Gastroesophageal sphincter (tissue), 3 donors: ENCODE measurements around the gene SPC25.

Experiments used
- CTCF ChIP-seq, 4 experiments: fragments of 200-600 bp in 2 of 4; fragments of 450-650 bp in 2 of 4; sonication (generic) in 1 of 4; IDR thresholded peaks; one replicate each; pipeline ENCODE4 v1.5.1; 2017 to 2019; ENCODE audit warnings: antibody characterized with exemption in 4 of 4, mild to moderate bottlenecking in 2 of 4, moderate library complexity in 2 of 4
- POLR2A ChIP-seq, 2 donors: fragments of 450-650 bp; IDR thresholded peaks; one replicate each; pipeline ENCODE4 v1.6.1; 2017; ENCODE audit warnings: antibody characterized with exemption in 2 of 2, mild to moderate bottlenecking in 2 of 2, moderate library complexity in 1 of 2

- TF ChIP-seq CTCF (IDR thresholded peaks at IDR 0.05) (peak; percentile 34 to 62 (median 58)), POLR2A (IDR thresholded peaks at IDR 0.05) (no peak)
These were observed 30.4 kb upstream of the SPC25 start for GRCh38 chr2:168920504-168921157.
